GF-D8 (cell line): ENCODE data around the gene KDM5A.

Experiments
- DNase-seq: peaks from one replicate; lab custom pipeline; 2025; lab: John Stamatoyannopoulos, UW

The KDM5A gene

DNA sequence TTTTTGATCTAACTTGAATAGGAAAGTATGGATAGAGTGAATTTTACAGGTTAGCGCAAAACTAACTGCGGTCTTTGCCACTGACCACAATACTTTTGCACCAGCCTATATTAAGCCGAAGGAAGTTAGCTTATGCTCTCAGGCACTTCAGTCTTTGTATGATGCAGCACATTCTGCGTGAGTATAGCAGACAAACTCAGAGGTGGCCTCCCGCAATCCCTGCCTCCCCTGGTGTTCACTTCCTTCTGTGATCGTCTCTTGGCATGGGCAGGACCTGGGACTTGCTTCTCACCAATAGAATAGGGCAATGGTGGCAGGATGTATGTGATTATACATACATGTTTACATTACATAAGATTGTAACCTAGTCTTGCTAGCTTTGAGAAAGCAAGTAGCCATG lies 116.2 kb downstream of the KDM5A start:
- DNase-seq = no peak

DNA sequence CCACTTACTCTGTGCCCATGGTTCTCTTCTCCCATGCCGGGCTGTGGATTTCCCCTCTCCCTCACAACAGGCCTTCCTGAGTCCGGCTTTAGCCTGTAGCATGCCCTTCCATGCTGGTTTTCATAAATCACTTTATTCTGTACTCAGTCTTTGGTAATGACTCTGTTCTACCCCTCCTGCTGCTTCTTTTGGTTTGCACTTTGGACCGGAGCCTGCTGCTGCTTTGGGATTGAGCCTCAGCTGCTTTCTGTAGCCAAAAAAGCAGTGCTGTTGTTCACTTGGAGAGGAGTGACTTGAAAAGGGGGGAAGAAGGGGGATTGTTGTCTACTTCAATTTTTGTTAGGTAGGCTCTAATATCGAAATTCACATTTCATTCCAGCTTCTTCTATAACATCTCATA lies 118.0 kb downstream of the KDM5A start:
- no peak for DNase-seq

DNA sequence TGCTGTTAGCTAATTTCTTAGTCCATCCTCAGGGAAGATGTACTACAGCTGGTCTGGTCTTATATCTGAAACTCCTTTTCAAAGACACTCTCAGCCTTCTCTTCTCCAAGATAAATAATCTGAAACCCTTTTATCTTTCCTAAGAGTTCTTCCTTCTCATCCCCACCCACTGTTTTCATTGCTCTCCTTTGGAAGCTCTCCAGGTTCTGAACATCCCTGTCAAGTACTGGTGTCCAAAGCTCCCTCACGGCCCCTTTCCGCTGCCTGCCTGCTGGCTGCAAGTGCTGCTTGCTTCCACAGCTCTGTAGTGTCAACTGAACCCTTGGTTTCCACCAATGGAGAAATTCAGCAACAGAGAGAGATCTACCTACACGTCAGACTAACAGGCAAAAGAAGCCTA lies 119.9 kb downstream of the KDM5A start:
- DNase-seq = no peak

DNA sequence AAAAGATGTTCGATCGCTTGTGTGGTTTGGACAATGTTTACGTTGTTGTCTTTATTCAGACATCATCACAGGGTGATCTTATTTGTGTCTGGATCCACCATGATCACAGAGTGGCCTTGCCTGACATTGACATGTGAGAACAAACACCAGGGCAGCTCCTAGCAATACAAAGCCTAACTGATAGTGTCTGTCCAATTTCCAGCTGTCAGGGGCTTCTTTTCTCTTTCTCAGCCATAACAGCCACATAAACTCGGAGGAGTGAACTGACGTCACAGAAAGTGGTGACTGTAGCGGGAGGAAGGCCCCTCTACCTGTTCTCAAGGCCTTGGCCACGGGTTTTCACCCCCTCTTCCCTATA lies 120.7 kb downstream of the KDM5A start:
- no peak for DNase-seq

DNA sequence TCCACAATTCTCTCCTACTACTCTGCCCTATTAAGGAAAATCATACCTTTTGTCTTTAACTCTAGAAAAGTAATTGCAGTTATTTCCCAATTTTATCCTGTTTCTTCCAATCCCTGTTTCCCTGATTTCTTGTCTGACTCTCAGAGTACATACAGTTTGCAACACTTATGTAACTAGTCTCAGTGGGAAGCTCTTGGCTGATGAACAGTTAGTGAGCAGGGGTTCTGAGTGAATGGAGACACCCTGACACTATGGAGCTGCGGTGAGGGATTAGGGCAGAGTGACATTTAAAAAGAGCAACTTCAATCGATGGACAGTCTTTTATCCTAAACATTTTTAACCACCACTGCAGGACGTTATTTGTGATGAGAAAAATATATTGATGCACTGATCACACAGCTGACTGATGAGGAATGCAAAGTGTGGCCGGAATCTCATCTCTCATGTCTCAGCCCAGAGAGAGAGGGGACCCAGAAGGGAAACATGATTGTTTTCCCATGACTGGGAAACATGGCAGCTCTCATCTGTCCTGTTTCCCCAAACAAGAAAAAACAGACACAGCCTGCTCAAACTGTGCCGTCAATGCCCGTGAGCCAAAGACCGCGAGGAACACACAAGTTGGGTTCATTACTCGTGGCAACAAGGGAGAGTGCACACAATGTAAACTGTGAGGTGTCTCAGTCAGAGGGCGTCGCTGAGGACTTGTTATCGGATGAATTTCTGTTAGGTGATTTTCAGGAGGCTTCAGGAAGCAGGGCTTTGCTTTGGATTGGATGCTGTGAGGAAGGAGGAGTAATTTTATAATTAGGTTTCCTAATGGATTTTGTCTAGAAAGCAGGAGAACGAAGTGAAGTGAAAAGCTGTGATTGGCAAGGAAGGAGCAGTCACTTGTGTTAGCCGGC lies 121.3 kb downstream of the KDM5A start:
- no peak for DNase-seq

DNA sequence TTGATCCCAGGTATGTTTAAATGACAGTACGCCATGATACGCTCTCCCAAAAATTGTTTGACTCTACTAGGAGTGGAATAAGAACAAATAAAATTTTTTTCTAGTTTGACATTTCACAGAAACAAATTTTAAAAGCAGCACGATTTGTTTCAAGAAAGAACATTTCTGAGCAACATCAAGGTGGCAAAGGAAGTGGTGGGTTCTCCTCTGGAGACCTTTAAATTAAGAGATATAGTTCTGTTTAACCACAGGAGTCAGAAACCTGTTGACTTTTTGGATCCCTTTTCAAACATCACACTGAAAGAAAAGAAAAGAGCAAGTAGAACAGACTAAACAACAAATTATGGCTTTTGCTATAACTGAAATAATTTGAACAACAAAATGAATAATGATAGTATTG lies 124.0 kb downstream of the KDM5A start:
- no peak for DNase-seq

DNA sequence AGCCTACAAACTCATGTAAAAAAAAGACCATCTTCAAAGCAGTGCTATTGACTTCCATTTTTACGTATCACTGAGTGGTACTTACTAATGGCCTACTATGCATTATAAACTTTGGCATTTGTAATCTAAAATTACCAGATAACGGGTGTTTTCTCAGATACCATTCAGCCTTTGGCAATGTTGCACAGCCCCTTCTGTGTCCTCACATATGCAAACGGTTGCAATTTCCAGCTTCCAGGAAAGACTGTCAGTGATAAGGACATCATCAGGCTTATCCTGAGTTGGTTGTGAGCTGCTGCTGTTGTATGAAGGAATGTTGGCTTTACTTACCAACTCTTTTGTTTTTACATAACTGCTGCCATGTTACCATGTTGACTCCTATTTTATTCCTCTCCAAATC lies 124.9 kb downstream of the KDM5A start:
- DNase-seq = no peak

DNA sequence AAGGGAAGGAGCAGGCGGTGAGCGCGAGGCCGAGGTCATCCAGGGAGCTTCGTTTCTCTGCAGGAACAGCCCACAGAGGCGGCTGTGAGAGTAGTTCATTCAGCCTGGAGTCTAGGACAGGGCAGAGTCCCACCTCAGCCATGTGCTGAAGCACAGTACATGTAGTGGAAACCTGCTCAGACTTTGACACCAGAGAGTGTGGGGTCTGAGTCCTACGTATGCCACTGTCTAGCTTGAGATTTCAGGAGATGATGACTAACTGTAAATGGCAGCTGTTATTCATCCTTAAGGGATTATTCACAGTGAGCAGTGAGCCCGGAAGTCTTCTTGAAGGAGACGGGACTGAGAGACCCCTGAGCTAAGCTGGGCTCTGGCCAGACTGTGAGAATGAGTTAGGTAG lies 125.5 kb downstream of the KDM5A start:
- DNase-seq = no peak

DNA sequence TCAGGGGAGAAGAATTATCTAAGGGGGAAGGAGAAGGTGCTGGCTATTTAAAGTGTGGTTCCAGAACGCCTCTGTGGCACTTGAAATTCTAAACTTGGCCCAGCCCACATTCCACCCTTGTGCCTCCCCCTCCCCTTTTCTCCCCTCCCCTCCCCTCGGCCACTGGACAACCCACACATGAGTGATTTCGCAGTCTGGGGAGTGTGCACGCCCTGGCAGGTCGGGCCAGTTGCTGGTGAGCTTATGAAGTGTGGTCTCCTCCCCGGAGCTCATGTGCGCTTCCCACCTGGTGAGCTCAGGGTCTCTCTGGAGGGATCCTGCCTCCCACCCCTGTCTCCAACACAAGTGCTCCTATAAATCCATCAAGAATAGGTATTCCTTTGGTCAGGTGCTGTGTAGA lies 126.3 kb downstream of the KDM5A start, which contains the start of gene SLC6A13:
SLC6A13 (minus strand) TSS at position 20 of the 400 bp plus-strand sequence. CDS start 2,784 bp downstream, outside the sequence.
- DNase-seq = no peak

DNA sequence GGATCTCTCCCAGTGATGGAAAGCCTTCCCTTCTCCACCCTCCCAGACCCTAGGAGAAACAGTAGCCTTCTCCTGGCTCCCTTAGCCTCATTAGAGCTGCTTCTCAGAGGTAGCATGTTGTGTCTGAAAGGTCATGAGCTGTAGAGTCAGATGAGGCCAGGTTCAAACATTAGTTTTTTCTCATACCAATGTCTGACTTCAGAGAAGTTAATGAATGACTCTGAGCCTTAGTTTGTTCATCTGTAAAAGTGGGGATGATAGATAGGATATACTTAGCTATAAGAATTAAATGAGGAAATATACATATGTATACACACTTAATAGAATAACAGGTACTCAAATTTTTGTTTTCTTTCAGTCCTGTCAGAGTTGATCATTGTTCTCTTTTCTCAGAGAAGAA lies 127.0 kb downstream of the KDM5A start:
- no peak for DNase-seq

DNA sequence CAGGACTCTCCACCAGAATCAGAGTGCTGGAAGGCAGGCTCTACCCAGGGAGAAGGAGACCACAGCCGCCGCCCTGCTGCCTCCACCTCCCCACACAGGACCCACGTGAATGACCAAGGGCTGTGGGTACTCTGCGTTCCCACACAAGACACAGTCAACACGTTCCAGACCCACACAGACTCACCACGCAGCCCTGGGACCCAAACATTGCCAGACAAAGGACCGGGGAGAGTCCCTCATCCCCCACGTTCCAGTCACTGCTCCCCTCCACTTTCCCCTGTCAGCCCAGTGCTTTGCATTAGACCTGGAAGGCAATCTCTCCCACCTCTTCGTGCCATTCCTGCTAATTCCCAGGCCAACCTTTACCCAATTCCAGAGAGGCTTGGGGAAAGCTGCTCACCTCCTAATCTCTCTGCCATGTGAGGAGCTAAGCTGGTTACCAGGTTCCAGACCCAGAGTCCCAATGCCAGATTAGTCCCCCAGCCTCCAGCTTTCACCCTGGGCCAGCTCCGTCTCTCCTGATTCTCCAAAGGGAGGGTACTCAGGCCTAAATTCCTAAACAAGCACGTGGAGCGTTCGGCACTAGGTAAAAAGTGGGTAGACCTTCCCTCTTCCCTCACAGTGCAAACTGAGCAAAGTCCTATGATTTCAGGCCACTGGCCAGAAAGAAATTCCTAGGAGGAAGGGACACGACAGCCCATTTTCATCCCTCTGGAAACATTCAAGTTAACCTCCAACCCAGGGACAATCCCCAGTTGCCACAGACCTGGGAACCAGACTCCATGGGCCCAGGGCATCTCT lies 131.4 kb downstream of the KDM5A start:
- no peak for DNase-seq

DNA sequence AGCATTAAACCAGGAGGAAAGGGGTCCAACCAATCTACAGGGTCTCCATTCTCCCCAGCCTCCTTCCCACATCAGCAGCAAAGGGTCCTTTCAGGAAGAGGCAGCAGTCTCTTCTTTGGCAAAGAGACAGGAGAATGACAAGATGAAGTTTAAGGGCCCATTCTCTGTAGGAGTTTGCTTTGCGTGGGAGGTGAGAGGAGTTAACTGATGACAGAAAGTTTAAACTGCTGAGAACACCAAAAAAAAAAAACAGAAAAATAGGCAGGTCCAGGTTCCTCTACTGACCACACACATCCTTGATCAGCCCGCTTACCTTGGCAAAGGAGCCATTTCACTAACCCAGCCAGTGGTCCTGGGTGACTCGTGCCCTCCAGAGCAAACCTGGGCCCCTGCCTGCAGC lies 132.2 kb downstream of the KDM5A start:
- DNase-seq = no peak

DNA sequence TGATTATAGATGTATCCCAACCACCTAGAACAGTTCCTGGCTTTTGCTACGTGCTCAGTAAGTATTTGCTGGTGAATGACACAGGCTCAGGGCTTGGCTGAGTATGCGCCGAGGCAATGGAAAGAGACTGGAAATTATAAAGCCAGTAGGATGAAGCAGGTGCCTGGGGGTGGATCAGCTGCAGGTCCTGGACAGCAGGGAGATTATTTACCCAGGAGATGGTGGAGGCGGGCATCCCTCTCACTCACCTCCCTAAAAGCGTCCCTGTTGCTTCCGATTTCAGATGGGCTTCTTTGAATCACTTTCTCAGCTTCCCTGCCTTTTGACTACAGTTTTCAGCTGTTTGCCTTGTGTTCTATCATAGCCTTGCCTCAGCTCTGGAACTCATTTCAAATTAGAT lies 132.9 kb downstream of the KDM5A start:
- no peak for DNase-seq

DNA sequence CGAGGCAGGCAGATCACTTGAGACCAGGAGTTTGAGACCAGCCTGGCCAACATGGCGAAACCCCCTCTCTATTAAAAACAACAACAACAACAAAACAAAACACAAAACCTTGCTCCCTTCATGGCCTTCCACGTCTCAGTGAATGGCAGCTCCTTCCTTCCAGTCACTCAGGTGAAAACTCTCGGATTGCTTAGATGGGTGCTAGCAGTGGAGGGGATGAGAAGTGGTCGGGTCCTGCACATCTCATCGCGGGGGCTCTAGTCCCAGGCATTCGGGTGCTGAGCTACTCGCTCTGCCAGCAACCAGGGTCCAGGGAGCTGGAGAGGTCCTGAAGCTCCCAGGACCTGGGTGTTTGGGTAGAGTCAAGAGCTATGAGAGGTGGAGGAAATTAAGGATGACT lies 134.2 kb downstream of the KDM5A start:
- DNase-seq = no peak

DNA sequence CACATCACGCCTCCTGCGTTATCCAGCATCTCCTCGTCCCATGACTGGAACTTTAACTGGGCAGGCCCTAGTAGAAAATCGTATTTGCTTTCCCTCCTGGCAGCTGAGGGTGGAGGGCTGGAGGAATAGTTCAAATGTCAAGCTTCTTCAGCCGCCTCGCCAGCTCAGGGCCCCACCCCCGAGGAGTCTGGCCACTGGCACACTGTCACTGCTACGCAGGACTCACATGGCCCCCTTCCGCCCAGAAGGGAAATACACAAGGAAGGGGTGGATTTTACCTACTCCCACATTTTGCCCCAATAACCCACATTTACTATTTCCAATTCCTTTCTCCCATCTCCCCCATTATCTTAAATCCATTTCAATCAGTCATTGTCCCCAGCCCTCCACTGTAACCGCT lies 135.1 kb downstream of the KDM5A start:
- DNase-seq = no peak

DNA sequence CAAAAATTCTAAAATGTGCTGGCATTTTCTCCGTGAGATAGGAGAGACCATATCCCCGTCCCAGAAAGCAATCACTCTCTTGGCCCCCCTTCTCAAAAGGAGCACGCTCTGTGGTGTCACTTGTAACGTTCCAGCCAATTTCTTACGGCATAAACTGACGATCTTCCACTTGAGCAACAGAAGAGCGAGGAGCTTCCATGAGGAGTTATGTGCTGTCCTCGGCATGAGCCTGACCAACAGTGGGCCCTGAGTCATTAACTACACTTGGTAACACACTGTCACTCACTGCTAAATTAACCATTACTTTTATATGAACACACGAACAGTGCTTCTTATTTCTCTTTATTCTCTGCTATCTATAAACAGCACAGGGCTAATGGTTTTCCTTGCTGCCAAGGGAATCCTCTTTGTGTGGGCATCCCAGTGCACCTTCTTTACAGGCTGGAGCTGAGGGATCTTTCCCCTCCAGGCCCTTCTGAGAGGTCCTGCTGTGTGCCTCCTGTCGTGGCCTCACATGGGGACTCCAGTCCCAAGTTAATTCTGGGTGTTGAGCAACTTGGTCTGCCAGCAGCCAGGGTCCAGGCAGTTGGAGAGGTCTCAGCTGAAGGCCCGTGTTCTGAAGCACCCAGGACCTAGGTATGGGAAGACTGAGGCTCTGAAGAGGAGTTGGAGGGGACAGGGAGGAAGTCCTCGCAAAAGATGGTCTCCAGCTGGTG lies 135.8 kb downstream of the KDM5A start:
- no peak for DNase-seq

DNA sequence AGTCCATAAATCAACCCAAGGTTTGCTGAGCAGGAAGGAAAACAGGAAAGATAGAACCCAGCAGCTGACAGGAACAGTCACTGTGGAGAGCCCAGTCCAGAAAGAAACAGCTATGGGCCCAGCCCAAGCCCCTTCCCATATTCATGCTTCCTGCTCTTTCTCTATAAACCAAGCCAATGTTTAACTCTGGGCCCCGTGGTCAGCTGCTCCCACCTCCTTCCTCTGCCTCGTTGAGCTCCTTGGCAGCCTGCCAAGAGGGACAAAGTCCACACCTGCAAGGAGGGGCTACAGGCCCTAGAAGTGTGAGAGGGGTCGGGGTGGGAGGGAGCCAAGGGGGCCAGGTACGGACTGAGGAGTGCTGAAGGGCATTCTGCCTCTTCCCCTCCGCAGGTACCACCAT lies 136.5 kb downstream of the KDM5A start:
- no peak for DNase-seq

DNA sequence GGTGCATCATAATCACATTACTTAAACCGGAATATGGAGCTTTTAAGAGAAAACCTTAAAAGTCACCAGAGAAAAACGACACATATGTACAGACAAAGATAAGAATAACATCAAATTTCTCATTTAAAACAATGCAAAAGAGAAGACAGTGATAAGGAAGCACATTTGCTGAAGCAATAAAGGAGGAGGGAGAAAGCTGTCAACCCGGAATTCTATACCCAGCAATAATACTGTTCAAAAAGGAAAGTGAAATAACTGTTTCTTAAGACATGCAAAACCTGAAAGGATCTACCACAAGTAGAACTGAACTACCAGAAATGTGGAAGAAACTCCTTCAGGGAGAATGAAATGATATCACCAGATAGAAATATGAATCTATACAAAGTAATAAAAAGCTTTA lies 141.8 kb downstream of the KDM5A start:
- DNase-seq = no peak

DNA sequence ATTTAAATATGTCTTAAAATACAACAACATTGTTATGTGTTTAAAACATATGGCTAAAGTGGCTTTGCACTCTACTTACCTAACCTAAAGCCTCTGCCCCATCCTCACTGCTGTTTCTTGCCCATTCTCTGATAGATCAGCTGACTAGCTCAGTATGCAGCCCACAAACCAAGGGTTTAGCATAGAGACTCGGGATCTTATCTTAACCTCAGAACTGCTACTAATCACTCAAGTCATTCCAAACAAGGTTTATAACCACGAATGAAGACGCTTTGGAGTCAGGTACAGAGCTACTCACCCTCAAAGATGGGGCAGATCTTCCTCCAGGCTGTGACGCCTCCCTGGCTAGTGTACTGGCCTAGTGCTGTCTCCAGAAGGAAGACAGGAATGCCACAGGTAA lies 145.7 kb downstream of the KDM5A start:
- DNase-seq = no peak

DNA sequence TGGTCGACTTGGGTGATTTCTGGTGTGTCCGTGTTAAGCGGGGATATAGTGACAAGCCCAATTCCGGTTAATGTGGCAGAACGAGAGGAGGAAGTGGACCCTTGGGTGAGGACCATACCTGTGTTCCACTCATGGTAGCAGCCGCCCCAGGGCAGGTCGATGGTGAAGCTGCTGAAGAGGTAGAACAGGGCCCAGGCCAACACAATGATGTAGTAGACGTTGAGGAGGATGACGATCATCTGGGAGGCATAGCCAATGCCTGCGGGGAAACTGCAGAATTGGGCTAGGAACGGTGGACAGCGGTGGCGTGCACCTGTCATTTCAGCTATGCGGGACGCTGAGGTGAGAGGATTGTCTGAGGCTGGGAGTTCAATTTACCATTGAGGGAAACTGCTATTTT lies 146.6 kb downstream of the KDM5A start:
- no peak for DNase-seq

DNA sequence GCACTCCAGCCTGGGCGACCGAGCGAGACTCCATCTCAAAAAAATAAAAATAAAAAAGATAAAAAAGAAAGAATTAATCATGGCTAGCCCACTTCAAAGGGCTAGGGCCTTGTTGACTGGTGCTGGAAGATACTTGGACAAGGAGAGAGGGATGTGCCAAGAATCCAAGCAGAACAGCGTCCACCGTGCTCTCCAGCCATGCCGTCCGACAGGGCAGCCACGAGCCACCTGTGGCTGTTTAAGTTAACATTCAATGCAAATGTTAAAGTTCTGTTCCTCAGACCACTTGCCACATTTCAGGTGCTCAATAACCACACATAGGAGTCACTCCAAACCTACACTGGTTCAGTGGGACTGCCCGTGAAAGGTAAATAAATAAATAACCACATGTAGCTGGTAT lies 147.9 kb downstream of the KDM5A start:
- DNase-seq = no peak

DNA sequence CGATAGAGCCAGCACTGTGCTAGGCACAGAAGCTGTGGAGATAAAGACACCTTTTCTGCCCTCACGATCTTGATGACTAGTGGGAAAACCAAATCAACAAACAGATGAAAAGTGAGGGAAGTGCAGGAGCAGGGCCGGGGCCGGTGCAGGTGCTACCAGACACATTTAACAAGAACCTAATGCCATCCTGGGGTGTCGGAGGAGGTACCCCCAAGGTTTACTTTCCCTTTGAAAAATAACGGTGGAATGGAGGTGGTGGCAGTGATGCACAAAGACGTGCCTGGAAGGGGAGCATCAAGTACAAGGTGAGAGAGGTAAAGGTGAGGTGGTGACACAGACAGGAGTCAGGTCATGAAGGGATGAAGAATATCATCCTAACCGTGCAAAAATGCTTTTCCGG lies 148.6 kb downstream of the KDM5A start:
- DNase-seq = no peak
